CD4-positive, alpha-beta T cell treated with Interleukin-10 for 1 hour (primary cell): ENCODE data around the gene ATP6V1E1.
"Not testable (repeated sequence)": the region's sequence is repeated elsewhere in the genome, so short reads cannot be mapped to it uniquely, and the experiment has no call there.

Source experiments
- DNase-seq: peaks from one replicate; pipeline ENCODE4 v3.0.0-alpha.2; 2020

The ATP6V1E1 gene

DNA sequence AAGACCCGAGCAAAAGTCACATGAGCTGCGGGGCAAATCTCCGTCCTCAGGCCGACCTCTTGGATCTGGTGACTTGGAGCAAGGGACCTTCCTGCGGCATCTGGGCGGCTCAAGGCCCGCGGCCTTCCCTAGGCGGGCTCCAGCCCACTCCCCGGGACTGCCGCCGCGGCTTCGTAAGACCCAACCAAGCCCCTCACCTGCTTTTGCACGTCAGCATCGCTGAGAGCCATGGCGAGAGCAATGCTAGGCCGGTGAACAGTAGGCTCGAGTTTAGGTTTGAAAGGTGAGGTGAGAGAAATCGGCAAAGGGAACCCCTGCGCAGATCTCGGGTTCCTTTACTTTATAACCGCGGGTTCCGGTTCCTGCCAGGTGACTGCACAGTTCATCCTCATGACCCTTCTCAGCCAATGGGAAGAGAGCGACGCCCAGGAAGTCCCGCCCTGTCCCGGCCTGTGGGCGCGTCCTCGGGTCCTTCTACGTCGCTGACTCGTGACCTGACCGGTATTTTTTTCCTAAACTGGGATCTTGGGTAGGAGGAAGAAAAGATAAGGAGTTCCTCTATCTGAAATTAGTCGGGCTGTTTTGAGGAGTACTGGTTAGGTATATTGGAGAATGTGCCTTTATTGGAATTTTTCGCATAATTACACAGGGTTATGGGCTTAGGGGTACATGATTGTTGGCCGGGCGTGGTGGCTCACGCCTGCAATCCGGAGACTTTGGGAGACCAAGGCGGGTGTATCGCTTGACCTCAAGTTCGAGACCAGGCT, at the start of gene ATP6V1E1:
ATP6V1E1 (minus strand) TSS at position 344 of the 767 bp plus-strand sequence; CDS start at position 230, 114 bp downstream.
- peak; percentile 97 for DNase-seq

DNA sequence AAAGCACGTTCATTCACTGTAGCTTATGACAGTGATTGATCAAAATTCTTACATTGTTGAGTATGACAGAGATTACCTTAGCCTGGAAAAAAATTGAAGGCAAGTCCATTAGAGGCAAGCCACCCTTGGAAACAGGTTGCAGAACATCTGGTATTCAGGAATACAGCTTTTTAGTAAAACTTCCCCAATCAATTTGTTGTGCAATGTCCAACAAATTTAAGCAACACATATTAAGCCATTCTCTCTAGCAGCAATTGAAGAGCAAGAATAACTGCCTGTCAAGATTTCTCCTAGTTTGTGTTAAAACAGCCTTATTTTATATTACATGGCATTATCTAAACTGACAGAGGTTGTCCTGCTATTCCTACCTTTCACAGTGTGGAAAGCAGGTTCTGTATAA, 47.0 kb upstream of the ATP6V1E1 start:
- no peak for DNase-seq

DNA sequence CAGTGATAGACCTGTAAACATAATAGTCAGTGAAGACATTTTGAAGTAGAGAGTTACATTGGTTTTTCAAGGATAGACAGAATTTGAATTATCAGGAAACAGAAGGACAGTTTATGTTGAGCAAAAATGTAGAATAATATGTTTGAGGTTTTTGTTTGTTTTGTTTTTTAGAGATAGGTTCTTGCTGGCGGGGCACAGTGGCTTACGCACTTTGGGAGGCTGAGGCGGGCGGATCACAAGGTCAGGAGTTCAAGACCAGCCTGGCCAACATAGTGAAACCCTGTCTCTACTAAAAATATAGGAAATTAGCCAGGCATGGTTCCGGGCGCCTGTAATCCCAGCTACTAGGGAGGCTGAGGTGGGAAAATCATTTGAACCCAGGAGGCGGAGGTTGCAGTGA, 45.6 kb upstream of the ATP6V1E1 start:
- DNase-seq, result no peak

DNA sequence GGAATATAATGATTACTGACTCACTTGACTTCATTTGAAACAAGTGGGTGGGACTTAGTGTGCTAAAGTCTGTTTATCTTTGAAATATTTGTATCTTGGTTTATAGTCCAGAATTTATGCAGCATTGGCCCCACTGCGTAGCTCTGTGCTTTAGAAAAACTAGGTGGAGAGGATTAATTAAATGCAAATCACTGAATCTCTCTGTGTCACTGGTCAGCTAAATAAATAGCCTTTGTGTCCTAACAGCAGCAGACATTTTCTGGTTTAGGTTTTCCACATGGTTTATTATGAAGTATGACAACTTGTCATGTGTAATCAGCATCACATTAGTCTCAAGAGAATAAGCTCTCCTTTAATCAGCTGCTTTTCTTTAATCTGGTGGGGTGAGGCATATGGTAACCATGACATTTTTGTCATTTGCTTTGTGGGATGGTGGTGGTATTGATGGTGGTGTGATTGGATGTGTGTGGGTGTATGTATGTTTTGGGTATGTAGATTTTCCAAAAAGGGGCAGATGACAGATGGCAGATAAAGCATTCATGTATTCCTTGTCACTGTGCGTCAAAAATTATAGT, 44.0 kb upstream of the ATP6V1E1 start:
- no peak for DNase-seq

DNA sequence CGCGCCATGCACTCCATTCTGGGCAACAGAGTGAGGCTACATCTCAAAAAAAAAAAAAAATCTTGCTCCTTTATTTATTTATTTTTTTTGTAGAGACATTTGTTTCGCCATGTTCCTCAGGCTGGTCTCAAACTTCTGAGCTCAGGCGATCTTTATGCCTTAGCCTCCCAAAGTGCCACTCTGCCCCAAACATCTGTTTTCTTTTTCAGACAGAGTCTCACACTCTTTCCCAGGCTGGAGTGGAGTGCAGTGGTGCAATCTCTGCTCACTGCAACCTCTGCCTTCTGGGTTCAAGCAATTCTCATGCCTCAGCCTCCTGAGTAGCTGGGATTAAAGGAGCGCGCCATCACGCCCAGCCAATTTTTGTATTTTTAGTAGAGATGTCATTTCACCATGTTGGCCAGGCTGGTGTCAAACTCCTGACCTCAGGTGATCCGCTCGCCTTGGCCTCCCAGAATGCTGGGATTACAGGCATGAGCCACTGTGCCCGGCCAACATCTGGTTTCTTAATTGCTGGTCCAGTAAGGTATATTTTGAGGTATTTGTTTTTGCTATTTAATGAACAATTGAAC, 43.1 kb upstream of the ATP6V1E1 start:
- not testable (repeated sequence) for DNase-seq

DNA sequence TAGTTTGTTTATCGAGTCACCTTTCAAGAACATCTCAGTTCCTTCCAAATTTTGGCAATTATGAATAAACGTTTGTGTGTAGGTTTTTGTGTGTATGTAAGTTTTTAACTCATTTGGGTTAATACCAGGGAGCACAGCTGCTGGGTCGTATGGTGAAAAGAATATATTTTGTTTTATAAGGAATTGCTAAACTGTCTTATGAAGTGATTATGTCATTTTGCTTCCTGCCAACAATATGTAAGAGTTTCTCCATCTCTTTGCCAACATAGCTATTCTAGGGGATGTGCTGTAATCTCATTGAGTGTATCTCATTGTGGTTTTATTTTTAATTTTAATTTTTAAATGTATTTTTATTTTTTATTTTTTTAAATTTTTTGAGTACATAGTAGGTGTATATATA, 37.3 kb upstream of the ATP6V1E1 start:
- DNase-seq, result no peak

DNA sequence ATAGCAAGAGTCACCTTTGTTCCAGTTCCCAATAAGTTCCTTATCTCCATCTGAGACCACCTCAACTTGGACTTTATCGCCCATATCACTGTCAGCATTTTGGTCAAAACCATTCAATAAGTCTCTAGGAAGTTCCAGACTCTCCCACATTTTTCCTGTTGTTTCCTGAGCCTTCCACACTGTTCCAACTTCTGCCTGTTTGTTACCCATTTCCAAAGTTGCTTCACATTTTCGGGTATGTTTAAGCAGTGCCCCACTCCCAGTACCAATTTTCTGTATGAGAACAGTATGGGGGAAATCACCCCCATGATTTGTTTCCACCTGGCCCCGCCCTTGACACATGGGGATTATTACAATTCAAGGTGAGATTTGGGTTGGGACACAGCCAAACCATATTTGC, 36.7 kb upstream of the ATP6V1E1 start:
- no peak for DNase-seq

DNA sequence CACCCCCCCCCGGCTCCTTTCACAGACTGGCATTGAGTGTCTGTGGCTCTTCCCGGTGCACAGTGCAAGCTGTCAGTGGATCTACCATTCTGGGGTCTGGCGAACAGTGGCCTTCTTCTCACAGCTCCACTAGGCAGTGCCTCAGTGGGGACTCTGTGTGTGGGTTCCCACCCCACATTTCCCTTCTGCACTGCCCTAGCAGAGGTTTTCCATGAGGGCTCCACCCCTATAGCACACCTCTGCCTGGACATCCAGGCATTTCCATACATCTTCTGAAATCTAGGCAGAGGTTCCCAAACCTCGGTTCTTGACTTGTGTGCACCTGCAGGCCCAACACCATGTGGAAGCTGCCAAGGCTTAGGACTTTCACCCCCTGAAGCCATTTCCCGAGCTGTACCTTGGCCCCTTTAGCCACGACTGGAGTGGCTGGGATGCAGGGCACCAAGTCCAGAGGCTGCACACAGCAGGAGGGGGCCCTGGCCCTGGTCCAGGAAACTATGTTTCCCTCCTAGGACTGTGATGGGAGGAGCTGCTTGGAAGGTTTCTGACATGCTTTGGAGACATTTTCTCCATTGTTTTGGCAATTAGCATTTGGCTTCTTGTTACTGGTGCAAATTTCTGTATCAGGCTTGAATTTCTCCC, 36.0 kb upstream of the ATP6V1E1 start:
- no peak for DNase-seq

DNA sequence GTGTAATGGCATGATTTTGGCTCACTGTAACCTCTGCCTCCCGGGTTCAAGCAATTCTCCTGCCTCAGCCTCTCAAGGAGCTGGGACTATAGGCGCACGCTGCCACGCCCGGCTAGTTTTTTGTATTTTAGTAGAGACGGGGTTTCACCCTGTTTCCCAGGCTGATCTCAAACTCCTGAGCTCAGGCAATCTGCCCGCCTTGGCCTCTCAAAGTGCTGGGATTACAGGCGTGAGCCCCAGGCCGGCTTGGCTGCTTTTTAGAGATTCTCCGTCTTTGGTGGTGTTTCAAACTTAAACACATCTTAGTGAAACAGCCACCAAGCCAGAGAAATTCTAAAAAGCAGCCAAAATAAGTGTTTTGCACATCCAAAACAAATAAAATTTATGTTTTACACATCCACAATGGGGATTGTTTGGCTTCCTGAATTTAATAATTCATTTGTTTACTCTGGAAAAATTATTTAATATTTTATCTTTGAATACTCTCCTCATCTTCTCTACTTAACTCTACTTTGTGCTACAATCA, 28.4 kb upstream of the ATP6V1E1 start:
- no peak for DNase-seq

DNA sequence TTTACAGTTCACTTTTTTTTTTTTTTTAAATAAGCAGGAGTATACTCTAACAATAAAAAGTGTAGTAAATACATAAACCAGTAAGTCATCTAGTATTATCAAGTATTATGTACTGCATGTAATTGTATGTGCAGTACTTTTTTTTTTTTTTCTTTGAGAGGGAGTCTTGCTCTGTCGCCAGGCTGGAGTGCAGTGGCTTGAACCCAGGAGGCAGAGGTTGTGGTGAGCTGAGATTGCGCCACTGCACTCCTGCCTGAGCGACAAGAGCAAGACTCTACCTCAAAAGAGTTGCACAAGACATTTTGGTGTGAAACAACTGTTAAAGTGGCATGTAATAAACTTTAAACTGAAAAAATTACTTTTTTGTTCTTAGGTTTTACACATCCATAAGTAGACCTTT, 26.7 kb upstream of the ATP6V1E1 start:
- no peak for DNase-seq

DNA sequence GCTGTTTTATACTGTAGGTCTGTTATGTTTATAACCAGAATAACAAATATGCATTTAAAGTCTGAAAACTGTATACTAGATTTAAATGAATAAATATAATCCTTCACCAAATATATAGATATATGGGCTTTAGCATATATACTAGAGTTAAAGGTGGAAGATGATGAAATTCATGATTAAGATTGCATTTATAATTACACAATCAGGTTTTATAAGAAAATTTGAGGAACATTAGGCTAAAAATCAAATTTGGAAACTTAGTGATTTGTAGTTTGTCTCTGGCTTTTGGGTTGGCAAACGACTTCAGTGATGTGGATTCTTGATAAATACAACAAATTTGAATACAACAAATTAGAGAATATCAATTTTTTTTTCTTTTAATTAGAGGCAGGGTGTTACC, 20.0 kb upstream of the ATP6V1E1 start:
- no peak for DNase-seq

DNA sequence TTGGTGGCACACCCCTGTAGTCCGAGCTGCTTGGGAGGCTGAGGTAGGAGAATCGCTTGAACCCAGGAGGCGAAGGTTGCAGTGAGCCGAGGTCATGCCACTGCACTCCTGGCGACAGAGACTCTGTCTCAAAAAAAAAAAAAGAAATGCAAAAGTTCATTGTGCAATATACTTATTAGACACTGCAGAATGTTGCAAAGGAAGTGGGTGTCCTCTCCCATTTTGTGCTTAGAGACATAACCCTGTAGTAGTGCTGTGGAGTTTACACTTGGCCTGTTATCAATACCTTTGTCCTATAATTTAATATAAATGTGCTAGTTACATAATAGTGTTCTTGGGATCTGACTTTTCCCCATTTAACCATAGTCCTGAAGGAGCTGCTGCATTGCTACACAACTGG, 19.4 kb upstream of the ATP6V1E1 start:
- DNase-seq, result no peak

DNA sequence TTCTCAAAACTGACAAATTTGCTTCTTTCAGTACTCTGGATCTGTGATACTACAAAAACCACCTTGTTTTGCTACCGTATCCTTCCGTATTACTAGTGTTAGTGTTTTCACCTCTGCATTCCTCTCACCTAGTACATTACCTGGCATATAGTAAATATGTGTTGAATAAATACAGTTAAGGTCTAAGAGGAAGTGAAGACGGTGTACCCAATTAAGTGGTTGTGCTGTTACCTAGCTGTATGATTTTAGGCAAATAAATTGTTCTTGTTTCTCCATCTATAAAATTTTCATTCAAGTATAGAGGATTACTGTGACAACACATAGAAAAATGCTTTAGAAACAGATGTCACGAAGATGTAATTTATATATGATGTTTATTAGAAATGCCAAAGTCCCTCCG, 18.9 kb upstream of the ATP6V1E1 start:
- no peak for DNase-seq

DNA sequence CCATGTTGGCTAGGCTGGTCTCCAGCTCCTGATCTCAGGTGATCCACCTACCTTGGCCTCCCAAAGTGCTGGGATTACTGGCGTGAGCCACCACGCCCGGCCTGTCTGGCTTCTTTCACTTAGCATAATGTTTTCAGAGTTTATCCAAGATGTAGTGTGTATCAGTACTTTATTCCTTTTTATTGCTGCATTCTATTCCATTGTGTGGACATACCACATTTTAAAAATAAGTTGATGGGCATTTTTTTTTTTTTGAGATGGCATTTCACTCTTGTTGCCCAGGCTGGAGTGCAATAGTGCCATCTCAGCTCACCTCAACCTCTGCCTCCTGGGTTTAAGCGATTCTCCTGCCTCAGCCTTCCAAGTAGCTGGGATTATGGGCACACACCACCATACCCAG, 13.8 kb upstream of the ATP6V1E1 start:
- not testable (repeated sequence) for DNase-seq

DNA sequence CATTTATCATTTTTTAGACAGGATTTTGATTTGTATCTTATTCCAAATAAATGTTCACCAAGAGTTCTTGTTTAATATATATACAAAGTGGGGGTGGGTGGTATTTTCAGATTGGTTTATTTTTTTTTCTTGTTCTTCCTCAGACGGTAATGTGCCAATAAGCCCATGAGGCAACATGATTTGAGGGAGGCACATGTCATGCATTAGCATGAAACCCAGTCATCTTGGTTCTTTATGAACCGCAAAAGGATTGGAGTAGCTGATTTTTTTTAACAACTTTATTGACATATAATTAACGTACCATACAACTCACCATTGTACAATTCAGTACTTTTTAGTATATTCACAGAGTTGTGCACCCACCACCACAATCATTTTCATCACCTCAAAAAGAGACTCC, 12.7 kb upstream of the ATP6V1E1 start:
- no peak for DNase-seq

DNA sequence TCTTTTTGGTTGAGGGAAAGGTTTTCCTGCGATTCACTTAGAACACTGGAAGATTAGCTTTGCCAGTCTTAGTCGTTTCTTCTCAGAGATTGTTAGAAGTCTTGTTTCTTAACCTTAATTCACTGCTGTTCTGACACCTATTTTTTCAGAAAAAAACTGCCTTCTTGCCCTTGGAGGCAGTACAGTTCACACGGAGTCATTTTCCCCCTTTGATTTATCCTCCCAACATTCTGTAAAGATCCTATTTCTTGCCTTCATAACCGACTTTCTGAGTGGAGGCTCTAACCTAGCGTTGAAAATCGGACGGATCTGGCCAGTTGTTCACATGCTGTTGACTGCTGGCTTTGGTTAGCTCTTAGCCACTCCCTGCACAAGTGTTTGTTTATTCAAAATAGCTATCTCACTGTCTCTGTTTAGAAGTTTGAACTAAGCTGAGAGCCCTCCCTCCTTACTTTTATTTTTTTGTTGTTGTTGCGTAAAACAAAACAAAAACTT, 10.7 kb upstream of the ATP6V1E1 start:
- DNase-seq, result peak; percentile 44

DNA sequence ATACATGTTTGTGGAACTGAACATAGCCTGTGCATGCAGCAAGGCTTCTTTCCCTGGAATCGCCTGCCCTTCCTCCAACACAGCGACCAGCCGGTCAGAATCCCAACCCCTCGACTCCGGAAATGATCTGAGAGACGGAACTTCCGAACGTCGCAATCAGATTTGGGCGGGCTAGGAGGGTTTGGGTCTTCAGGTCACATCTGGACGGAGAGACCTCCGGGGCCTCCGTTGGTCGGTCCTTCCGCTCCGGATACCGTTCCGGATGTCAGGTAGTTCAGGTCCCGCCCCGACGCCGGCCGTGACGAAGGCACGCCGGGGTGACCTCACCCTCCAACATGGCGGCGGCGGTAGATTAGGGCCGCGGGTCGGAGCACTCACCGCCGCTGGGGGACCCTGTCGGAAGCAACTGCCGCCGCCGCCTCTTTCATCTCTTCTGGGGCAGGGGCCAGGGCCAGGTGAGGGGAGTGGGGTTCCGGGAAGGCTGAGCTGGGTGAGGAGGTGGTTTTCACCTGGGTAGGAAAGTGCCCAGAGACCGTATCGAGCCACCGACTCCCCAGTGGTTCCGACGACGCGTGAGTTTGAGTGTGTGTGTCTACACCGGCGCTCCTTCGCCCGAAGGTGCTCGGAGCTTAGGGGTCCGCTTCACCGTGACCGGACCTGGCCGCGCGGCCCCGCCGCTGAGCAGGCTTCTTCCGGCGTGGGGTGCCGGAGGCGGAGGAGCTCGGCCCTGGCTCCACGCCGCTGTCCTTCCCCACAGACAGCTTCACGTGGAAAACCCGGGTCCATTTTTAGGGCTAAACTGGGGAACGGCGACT, 10.1 kb upstream of the ATP6V1E1 start, which contains the start of gene BCL2L13:
BCL2L13 (plus strand) TSS at position 326 of the 815 bp plus-strand sequence. CDS start 16,955 bp downstream, outside the sequence.
- peak; percentile 90 for DNase-seq

DNA sequence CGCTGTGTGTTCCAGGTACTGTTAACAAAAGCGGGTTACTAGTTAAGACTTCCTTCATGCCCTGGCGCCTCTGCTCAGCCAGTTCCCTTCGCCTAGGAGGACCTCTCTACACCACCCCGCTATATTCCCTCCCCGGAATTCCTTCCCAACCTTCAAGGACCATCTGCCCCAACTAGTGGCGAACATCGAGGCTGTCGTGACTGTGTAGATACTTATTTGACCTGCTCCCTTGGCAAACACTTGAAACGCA, 9.6 kb upstream of the ATP6V1E1 start:
- DNase-seq, result no peak

DNA sequence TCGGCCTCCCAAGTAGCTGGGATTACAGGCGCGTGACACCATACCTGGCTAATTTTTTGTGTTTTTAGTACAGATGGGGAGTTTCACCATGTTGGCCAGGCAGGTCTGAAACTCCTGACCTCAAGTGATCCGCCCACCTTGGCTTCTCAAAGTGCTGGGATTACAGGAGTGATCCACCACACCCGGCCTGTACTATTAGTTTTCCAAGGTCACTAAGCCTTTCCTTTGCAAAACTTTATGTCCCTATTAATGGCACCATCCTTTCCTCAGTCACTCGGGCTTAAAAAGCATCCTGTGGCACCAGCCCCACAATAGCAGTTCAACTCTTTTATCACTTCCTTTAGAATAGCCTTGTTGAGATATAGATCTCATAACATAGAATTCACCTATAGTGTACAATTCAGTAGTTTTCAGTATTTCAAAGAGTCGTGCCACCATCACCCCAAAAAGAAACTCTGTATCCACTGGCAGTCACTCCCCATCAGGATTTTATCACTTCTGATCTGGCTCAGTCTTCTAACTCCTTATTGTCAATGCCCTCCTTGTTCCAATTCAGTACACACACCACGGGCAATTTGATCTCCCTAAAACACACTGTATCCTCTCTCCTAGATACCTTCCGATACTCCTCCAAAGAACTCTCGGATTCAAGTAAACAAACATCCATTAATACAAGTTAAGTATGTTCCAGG, 9.1 kb upstream of the ATP6V1E1 start:
- no peak for DNase-seq

DNA sequence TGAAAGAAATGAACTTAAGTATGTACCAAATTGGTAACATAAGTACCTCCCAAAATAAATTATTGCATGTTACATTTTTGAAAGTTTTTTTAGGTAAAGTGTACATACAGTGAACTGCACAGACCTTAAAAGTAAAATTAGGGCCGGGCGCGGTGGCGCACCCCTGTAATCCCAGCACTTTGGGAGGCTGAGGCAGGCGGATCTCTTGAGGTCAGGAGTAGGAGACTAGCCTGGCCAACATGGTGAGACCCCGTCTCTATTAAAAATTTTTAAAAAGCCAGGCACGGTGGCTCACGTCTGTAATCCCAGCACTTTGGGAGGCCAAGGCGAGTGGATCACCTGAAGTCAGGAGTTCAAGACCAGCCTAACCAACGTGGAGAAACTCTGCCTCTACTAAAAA, 8.3 kb upstream of the ATP6V1E1 start:
- not testable (repeated sequence) for DNase-seq

DNA sequence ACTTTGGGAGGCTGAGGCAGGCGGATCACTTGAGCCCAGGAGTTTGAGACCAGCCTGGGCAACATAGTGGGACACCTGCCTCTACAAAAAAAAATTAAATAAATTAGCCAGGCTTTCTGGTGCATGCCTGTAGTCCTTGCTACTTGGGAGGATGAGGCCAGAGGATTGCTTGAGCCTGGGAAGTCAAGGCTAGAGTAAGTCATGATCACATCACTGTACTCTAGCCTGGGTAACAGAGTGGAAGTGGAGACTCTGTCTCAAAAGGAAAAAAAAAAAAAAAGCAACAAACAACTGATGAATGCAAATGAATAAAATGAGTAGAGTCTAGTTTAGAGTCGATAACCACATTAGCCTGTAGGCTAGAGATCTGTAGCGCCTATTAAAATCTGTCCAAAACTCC, 6.1 kb upstream of the ATP6V1E1 start:
- no peak for DNase-seq

DNA sequence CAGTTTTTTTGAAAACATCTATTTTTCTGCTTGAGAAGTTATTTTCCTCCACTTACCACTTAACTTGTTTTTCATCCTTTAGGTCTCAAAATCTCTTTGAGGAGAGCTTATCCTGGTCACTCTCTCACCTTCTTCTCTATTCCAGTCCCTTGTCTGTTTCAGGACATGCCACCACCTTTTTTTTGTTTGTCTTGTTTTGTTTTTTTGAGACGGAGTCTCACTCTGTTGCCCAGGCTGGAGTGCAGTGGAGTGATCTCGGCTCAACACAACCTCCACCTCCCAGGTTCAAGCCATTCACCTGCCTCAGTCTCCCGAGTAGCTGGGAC, 5.4 kb upstream of the ATP6V1E1 start:
- no peak for DNase-seq
